GM23248 (cell line): Measurements from ENCODE around the gene CYP2F1. TPM values are rescaled to one million over a fixed set of nuclear protein-coding genes. Genes with fewer than 3 reads are reported as not detected.

ENCODE experiments used
- DNase-seq: peaks from one replicate; pipeline ENCODE4 v3.0.0-alpha.2; 2015
- H2AFZ ChIP-seq: fragments of 200-600 bp; sonication (generic); 2 replicates; pipeline ENCODE4 v1.6.1; 2016; ENCODE audit warnings: antibody characterized with exemption
- H3F3A ChIP-seq: fragments of 200-600 bp; sonication (generic); 2 replicates; pipeline ENCODE4 v1.6.1; 2016; ENCODE audit warnings: mild to moderate bottlenecking, antibody characterized with exemption, mixed run types; ENCODE audit not compliant: insufficient read depth
- H3K27ac ChIP-seq: fragments of 200-600 bp; sonication (generic); 2 replicates; pipeline ENCODE4 v1.5.1; 2016; ENCODE audit warnings: mild to moderate bottlenecking
- H3K27me3 ChIP-seq: fragments of 200-600 bp; sonication (generic); replicated peaks from 2 replicates; pipeline ENCODE4 v1.6.1; 2016; ENCODE audit warnings: mild to moderate bottlenecking; ENCODE audit not compliant: insufficient read depth
- H3K36me3 ChIP-seq: fragments of 200-600 bp; sonication (generic); 2 replicates; pipeline ENCODE4 v1.6.1; 2016; ENCODE audit warnings: low read depth, mild to moderate bottlenecking
- H3K4me1 ChIP-seq: fragments of 200-600 bp; sonication (generic); 2 replicates; pipeline ENCODE4 v1.6.1; 2016; ENCODE audit warnings: mild to moderate bottlenecking; ENCODE audit not compliant: insufficient read depth
- H3K4me2 ChIP-seq: fragments of 200-600 bp; sonication (generic); one replicate; pipeline ENCODE4 v1.6.1; 2016; ENCODE audit warnings: mild to moderate bottlenecking; ENCODE audit not compliant: unreplicated experiment
- H3K4me3 ChIP-seq: fragments of 200-600 bp; sonication (generic); 2 replicates; pipeline ENCODE4 v1.5.1; 2016; ENCODE audit warnings: mild to moderate bottlenecking
- H3K79me2 ChIP-seq: fragments of 200-600 bp; sonication (generic); 2 replicates; pipeline ENCODE4 v1.6.1; 2016; ENCODE audit warnings: mild to moderate bottlenecking; ENCODE audit not compliant: insufficient read depth
- H3K9ac ChIP-seq: fragments of 200-600 bp; sonication (generic); 2 replicates; pipeline ENCODE4 v1.6.1; 2016; ENCODE audit warnings: mild to moderate bottlenecking
- H3K9me2 ChIP-seq: fragments of 200-600 bp; sonication (generic); 2 replicates; pipeline ENCODE4 v1.6.1; 2016; ENCODE audit warnings: mixed run types, mild to moderate bottlenecking, moderate library complexity; ENCODE audit not compliant: insufficient read depth
- H3K9me3 ChIP-seq: fragments of 200-600 bp; sonication (generic); one replicate; pipeline ENCODE4 v1.6.1; 2017; ENCODE audit warnings: low read depth
- H4K20me1 ChIP-seq: fragments of 200-600 bp; sonication (generic); 2 replicates; pipeline ENCODE4 v1.6.0; 2016; ENCODE audit not compliant: insufficient read depth
- EZH2 ChIP-seq: fragments of 200-600 bp; sonication (generic); IDR thresholded peaks from 2 replicates; pipeline ENCODE4 v1.6.1; 2018; ENCODE audit warnings: antibody characterized with exemption, mild to moderate bottlenecking; ENCODE audit not compliant: insufficient read depth, poor library complexity, severe bottlenecking
- EZH2phosphoT487 ChIP-seq: fragments of 200-600 bp; sonication (generic); IDR thresholded peaks from 2 replicates; pipeline ENCODE4 v1.6.1; 2018; ENCODE audit warnings: antibody characterized with exemption, moderate library complexity, mild to moderate bottlenecking, low read depth; ENCODE audit not compliant: insufficient read depth
- WGBS, 2 experiments: methylation state at CpG; one replicate each; pipeline ENCODE4 v1.1.6; 2015 to 2017; ENCODE audit warnings: low lambda C conversion rate in 2 of 2, low coverage in 1 of 2; ENCODE audit errors: missing lambda C conversion rate in 2 of 2; 5-methylcytosine and 5-hydroxymethylcytosine counted together
- in situ Hi-C: fragments of 300-500 bp; cut with MboI; formaldehyde crosslinking; loops from 2 replicates; pipeline ENCODE4 v1.15.0; 2020
- polyA plus RNA-seq: library from polyadenylated mRNA; unstranded; fragments of >200 nt; fragmentation: Nextera tagmentation; extraction: Ambion mirVana; gene quantifications from 2 replicates; pipeline ENCODE4 v1.2.1, GENCODE V29; 2016
- total RNA-seq: library from RNA; depleted of rRNA; stranded (reverse); fragments of >200 nt; shearing (Covaris generic); gene quantifications from 2 replicates; pipeline ENCODE4 v1.2.3, GENCODE V29; 2014; rRNA removed

Gene CYP2F1
- total and polyA plus RNA-seq, 2 experiments from 2014 or later: not detected

GRCh38 chr19:41172297-41173164 lies 58.3 kb downstream of the CYP2F1 start:
- H3K9me3 ChIP-seq: no peaks in the 10 kb centered on the region
- no peak overlapping the region for H2AFZ ChIP-seq
- peaks cover 7% of the 10 kb centered on the region for H3K4me1 ChIP-seq
- no peaks in the 10 kb centered on the region for H3K9me2 ChIP-seq
- H3K27ac ChIP-seq: no peak overlapping the region
- TF ChIP-seq EZH2: no peak
- no peak for TF ChIP-seq EZH2phosphoT487
- H3K4me3 ChIP-seq: no peak overlapping the region
- no peak overlapping the region for H3K4me2 ChIP-seq
- 36 to 40% methylated on average over 6 of the region's 6 CpGs for WGBS, 2 experiments
- DNase-seq: no peak
- H3K36me3 ChIP-seq: no peaks in the 10 kb centered on the region
- no peaks in the 10 kb centered on the region for H3F3A ChIP-seq
- in situ Hi-C loops: no loop called here
- no peaks in the 10 kb centered on the region for H3K79me2 ChIP-seq
- H3K9ac ChIP-seq: no peak overlapping the region
- H4K20me1 ChIP-seq: no peaks in the 10 kb centered on the region
- H3K27me3 ChIP-seq: peaks cover 5% of the 10 kb centered on the region; the same call in 1 of the 2 replicates

GRCh38 chr19:41174297-41174928 lies 60.2 kb downstream of the CYP2F1 start:
- Histone ChIP-seq H3K4me2 (no peak overlapping the region), H3K79me2 (no peaks in the 10 kb centered on the region), H3K36me3 (no peaks in the 10 kb centered on the region), H3F3A (no peaks in the 10 kb centered on the region), H4K20me1 (no peaks in the 10 kb centered on the region), H3K27me3 (peaks cover 5% of the 10 kb centered on the region; the same call in 1 of the 2 replicates), H3K9me2 (no peaks in the 10 kb centered on the region), H3K27ac (no peak overlapping the region), H3K9ac (no peak overlapping the region), H3K4me3 (no peak overlapping the region), H2AFZ (no peak overlapping the region), H3K4me1 (peaks cover 7% of the 10 kb centered on the region), H3K9me3 (no peaks in the 10 kb centered on the region)
- TF ChIP-seq EZH2 (no peak), EZH2phosphoT487 (no peak)
- in situ Hi-C loops: no loop called here
- DNase-seq: no peak
- 74 to 77% methylated on average over 14 to 15 of the region's 15 CpGs for WGBS, 2 experiments

- WGBS, 2 experiments: 32 to 35% methylated on average over 13 to 14 of the region's 14 CpGs
- in situ Hi-C loops: no loop called here
- Histone ChIP-seq H3K9ac (no peak overlapping the region), H3K27ac (no peak overlapping the region), H3K27me3 (no peaks in the 10 kb centered on the region), H3K9me2 (no peaks in the 10 kb centered on the region), H3K4me2 (no peak overlapping the region), H3K4me3 (no peak overlapping the region), H4K20me1 (no peaks in the 10 kb centered on the region), H3K79me2 (no peaks in the 10 kb centered on the region), H3K9me3 (no peaks in the 10 kb centered on the region), H3K36me3 (no peaks in the 10 kb centered on the region), H3F3A (no peaks in the 10 kb centered on the region), H3K4me1 (peaks cover 7% of the 10 kb centered on the region), H2AFZ (peak overlapping the region; percentile 65)
- TF ChIP-seq EZH2 (no peak), EZH2phosphoT487 (no peak)
- DNase-seq: peak; percentile 65
Measured at GRCh38 chr19:41175801-41176777, 61.9 kb downstream of the CYP2F1 start.

Other genes with a start within 250 kb of the CYP2F1 start
- gene CYP2A7, start 232.2 kb upstream of the CYP2F1 start, total RNA-seq: not detected in 2 replicates
- gene CYP2A7, start 232.2 kb upstream of the CYP2F1 start, polyA plus RNA-seq: not detected in 2 replicates
- not detected in 2 replicates for gene CYP2B6, start 123.2 kb upstream of the CYP2F1 start, total RNA-seq
- not detected in 2 replicates for gene CYP2B6, start 123.2 kb upstream of the CYP2F1 start, polyA plus RNA-seq
- gene CYP2A13, start 26.0 kb upstream of the CYP2F1 start, total RNA-seq: not detected in 2 replicates
- gene CYP2A13, start 26.0 kb upstream of the CYP2F1 start, polyA plus RNA-seq: not detected in 2 replicates
- 0.13 TPM in 1 of 2 replicates, not detected in the other for gene CYP2S1, start 78.8 kb downstream of the CYP2F1 start, total RNA-seq
- gene CYP2S1, start 78.8 kb downstream of the CYP2F1 start, polyA plus RNA-seq: not detected in 2 replicates
- gene AXL, start 104.8 kb downstream of the CYP2F1 start, total RNA-seq: 401 and 421 TPM in 2 replicates
- gene AXL, start 104.8 kb downstream of the CYP2F1 start, polyA plus RNA-seq: 340 and 348 TPM in 2 replicates
- 107 and 111 TPM in 2 replicates for gene HNRNPUL1, start 149.9 kb downstream of the CYP2F1 start, total RNA-seq
- 105 and 112 TPM in 2 replicates for gene HNRNPUL1, start 149.9 kb downstream of the CYP2F1 start, polyA plus RNA-seq
- 5.2 and 5.9 TPM in 2 replicates for gene CCDC97, start 195.7 kb downstream of the CYP2F1 start, total RNA-seq
- 11.4 and 12.3 TPM in 2 replicates for gene CCDC97, start 195.7 kb downstream of the CYP2F1 start, polyA plus RNA-seq
- 21.4 and 23.5 TPM in 2 replicates for gene TGFB1, start 239.5 kb downstream of the CYP2F1 start, total RNA-seq
- 12.4 and 13.9 TPM in 2 replicates for gene TGFB1, start 239.5 kb downstream of the CYP2F1 start, polyA plus RNA-seq
- gene B9D2, start 249.7 kb downstream of the CYP2F1 start, total RNA-seq: 8.1 and 9.6 TPM in 2 replicates
- gene B9D2, start 249.7 kb downstream of the CYP2F1 start, polyA plus RNA-seq: 13.2 and 13.8 TPM in 2 replicates